Measurements from ENCODE around the gene AMBP.

Gene AMBP

GRCh38 chr9:114029311-114030170 lies 48.6 kb downstream of the AMBP start:
- no peak for DNase-seq

- no peak for DNase-seq
These were observed 49.5 kb downstream of the AMBP start for GRCh38 chr9:114028646-114029045.

- DNase-seq, result no peak
These were observed 50.1 kb downstream of the AMBP start for GRCh38 chr9:114027863-114028465.

- DNase-seq, result no peak
These were observed 50.8 kb downstream of the AMBP start for GRCh38 chr9:114027159-114027862.

GRCh38 chr9:114026335-114026734 lies 51.8 kb downstream of the AMBP start:
- no peak for DNase-seq

GRCh38 chr9:114025760-114026159 lies 52.3 kb downstream of the AMBP start:
- no peak for DNase-seq

GRCh38 chr9:114025196-114025753 lies 52.8 kb downstream of the AMBP start:
- DNase-seq, result no peak

GRCh38 chr9:114023961-114024360 lies 54.1 kb downstream of the AMBP start:
- no peak for DNase-seq

- no peak for DNase-seq
These were observed 56.5 kb downstream of the AMBP start for GRCh38 chr9:114021578-114021977.

- DNase-seq, result no peak
These were observed 60.1 kb downstream of the AMBP start for GRCh38 chr9:114017741-114018715.

- DNase-seq, result no peak
These were observed 61.3 kb downstream of the AMBP start for GRCh38 chr9:114016629-114017423.

- no peak for DNase-seq
These were observed 62.0 kb downstream of the AMBP start for GRCh38 chr9:114016101-114016500.

GRCh38 chr9:114015607-114016006 lies 62.5 kb downstream of the AMBP start:
- no peak for DNase-seq

- no peak for DNase-seq
These were observed 64.1 kb downstream of the AMBP start for GRCh38 chr9:114014044-114014443.

GRCh38 chr9:114012126-114012525 lies 66.0 kb downstream of the AMBP start:
- DNase-seq, result no peak

- DNase-seq, result no peak
These were observed 66.8 kb downstream of the AMBP start for GRCh38 chr9:114011313-114011712.
